ENCODE measurements around the gene RNF208.
A peak's percentile ranks its signal among the peaks of the same experiment; 100 is the strongest.
"Not testable (repeated sequence)": the region's sequence is repeated elsewhere in the genome, so short reads cannot be mapped to it uniquely, and the experiment has no call there.

Gene RNF208

GRCh38 chr9:137240318-137240840 lies 18.3 kb upstream of the RNF208 start:
- peak; percentile 75 for DNase-seq (ENCODE audit: low read depth)

- DNase-seq (ENCODE audit: low read depth), result not testable (repeated sequence)
Observed at GRCh38 chr9:137239541-137240200, 17.6 kb upstream of the RNF208 start.

- DNase-seq (ENCODE audit: low read depth), result no peak
Observed at GRCh38 chr9:137237759-137238726, 16.0 kb upstream of the RNF208 start.

DNA sequence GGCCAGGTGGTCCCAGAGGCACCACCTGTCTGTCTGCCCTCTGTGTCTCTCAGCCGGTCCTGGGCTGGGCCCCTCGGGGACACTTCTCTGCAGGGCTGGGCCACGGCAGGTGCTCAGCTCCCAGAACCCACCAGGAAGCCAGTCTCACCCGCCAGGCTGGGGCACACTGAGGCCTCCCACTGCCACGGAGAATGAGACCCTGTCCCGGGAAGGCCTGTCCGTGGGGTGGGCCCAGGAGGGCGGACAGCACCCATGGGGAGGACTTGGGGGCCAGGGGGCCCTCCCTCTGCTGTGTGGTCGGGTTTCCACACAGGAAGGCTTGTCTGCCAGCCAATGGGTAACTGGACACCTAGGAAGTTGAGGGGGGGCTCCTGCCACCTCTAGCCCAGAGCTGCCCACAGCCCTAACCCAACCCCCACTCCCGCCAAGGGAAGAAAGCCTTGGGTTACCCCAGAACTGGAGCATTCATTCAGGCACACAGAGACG lies 14.9 kb upstream of the RNF208 start:
- no peak for DNase-seq (ENCODE audit: low read depth)

- peak; percentile 77 for DNase-seq (ENCODE audit: low read depth)
Observed at GRCh38 chr9:137236238-137236935, 14.3 kb upstream of the RNF208 start.

GRCh38 chr9:137235424-137236237 lies 13.6 kb upstream of the RNF208 start:
- no peak for DNase-seq (ENCODE audit: low read depth)

DNA sequence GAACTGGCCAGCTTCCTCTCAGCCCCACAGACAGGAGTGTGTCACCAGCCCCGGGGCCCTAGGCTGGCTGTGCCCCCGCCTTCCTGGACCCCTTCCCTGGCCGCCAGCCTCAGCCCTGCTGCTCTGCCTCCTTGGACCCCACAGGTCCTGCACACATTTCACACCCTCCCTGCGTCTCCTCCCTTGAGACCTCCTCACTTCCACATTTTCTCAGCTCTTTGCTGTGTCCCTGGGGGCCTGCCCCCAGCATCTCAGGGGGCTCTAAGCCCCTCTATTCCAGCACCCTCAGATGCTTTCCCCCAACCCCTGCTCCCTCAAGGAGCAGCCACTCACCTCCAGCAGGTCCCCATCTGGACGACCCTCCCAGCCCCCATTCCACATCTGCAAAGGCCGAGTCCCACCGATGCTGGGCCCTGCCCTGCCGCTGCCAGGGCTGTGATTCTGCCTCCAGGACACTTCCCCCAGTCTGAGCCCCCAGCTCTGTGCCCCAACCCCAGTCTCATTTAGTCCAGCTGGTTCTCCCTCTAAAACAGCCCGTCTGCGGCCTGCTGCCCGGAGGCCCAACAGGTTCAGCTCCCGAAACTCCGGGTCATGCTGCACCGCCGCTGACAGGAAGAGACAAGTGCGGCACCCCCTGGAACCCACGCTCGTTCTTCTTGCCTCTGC lies 12.9 kb upstream of the RNF208 start:
- DNase-seq (ENCODE audit: low read depth), result no peak

DNA sequence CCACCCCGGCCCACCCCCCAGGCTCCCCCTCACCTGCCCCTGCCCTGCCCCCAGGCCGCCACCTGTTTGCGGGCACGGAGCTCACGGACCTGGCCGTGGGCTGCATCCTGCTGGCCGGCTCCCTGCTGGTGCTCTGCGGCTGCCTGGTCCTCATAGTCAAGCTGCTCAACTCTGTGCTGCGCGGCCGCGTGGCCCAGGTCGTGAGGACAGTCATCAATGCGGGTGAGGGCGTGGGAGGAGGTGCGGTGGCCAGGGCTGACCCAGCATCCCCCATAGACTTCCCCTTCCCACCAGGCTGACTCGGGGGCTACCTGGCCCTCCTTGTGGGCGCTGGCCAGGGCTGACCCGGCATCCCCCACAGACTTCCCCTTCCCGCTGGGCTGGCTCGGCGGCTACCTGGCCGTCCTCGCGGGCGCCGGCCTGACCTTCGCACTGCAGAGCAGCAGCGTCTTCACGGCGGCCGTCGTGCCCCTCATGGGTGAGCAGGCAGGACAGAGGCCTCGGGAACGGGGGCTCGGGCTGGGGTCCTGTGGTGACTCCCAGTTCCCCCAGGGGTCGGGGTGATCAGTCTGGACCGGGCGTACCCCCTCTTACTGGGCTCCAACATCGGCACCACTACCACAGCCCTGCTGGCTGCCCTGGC lies 12.1 kb upstream of the RNF208 start:
- DNase-seq (ENCODE audit: low read depth), result no peak

GRCh38 chr9:137233143-137233980 lies 11.3 kb upstream of the RNF208 start:
- DNase-seq (ENCODE audit: low read depth), result no peak

- no peak for DNase-seq (ENCODE audit: low read depth)
Observed at GRCh38 chr9:137232510-137232909, 10.5 kb upstream of the RNF208 start.

- DNase-seq (ENCODE audit: low read depth), result no peak
Observed at GRCh38 chr9:137232101-137232500, 10.1 kb upstream of the RNF208 start.

DNA sequence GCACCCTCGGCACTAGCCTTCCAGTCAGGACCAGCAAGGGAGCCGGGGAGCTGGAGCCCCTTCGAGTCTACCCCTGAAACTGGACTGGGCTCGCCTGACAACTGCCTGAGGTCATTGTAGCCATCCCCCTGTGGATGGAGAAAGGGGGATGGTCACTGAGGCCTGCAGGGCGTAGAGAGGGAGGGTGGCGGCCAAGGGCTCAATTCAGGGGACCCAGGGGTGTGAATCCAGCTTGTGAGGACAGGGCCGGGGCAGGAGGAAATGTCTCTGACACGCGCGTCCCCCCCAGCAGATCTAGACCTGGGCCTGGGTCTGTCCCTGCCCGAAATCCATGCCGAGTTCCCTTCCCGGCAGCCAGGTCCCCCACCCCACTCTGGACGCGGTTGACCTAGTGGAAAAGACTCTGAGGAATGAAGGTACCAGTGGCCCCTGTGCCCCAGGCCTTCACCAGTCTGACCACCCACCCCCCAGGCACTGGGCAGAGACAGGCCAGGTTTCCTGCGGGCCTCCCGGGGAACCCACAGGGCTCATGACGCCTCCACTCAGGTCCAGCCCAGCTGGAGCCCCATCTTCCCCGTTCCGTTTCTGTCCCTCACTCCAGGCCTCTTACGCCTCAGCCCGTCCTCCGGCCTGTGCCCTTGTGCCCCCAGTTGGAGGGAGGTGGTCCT lies 9.5 kb upstream of the RNF208 start:
- no peak for DNase-seq (ENCODE audit: low read depth)

GRCh38 chr9:137230705-137231371 lies 8.8 kb upstream of the RNF208 start, which contains the start of gene SLC34A3:
TSS of gene SLC34A3 (plus strand) at chr9:137230901. CDS start at chr9:137231703, 802 bp downstream.
- no peak for DNase-seq (ENCODE audit: low read depth)

GRCh38 chr9:137229903-137230704 lies 8.1 kb upstream of the RNF208 start:
- DNase-seq (ENCODE audit: low read depth), result no peak

DNA sequence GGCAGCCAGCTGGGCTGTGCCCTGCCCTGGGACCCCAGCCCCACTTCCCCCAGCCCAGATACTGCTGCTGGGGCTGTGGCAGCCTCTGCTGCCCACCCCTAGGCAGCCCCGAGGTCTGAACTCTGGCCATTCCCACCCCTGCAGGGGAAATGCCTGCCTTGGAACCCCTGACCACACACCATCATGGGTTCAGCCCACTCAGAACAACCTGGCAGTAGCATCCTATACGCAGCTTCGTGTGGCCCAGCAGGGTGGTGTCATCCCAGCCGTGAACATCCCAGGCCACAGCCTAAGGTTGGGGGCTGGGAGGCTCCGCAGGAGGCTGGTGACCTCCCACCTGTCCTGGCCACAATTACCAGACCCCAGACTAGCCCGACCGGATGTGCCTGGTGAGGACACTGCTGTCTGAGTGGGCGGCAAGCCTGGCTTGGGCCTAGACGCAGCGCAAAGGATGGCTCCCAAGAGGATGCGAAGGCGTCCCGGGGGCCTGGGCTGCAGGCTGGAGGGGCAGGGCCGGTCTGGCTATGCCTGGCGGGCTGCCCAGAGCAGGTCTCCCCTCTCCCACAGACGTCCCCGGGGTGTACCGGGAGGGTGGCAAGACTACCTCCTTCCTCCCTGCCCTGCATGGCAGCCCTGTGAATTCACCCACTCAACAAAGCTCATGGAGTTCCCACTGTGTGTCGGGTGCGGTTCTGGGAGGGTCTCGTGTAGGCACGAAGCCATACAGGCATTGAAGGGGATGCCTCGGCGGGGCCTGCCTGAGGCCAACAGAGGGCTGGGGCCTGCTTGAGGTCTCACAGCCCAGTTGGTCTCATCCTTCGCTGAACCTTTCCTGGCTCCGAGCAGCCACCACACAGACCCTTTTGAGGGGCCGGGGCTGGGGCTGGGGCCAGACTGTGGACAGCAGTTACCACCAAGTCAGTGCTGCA lies 7.2 kb upstream of the RNF208 start:
- DNase-seq (ENCODE audit: low read depth), result no peak

DNA sequence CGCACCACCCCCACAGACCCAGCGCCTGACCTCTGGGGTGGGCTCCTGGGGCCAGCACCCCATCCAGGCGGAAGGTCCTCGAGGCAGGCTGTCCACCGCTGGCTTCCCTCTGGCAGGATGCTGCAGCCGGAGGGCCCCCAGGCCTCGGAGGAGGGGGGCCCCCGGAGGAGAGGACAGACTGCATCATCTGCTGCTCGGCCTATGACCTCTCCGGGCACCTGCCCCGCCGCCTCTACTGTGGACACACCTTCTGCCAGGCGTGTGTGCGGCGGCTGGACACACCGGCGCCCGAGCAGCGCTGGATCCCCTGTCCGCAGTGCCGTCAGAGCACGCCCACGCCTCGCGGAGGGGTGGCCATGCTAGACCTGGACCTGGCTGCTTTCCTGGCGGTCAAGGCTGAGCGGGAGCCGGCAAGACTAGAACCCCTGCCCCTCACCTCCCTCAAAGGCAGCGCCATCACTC lies 6.5 kb upstream of the RNF208 start:
- no peak for DNase-seq (ENCODE audit: low read depth)
